Nucleus accumbens (tissue), 56 donors: ENCODE data around the gene TSPY1.
"Not testable (repeated sequence)": the region's sequence is repeated elsewhere in the genome, so short reads cannot be mapped to it uniquely, and the experiment has no call there.

Experiments used
- DNase-seq, 56 donors: peaks; one replicate each; lab custom pipeline; 2025; lab: John Stamatoyannopoulos, UW

The TSPY1 gene, protein sequence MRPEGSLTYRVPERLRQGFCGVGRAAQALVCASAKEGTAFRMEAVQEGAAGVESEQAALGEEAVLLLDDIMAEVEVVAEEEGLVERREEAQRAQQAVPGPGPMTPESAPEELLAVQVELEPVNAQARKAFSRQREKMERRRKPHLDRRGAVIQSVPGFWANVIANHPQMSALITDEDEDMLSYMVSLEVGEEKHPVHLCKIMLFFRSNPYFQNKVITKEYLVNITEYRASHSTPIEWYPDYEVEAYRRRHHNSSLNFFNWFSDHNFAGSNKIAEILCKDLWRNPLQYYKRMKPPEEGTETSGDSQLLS

DNA sequence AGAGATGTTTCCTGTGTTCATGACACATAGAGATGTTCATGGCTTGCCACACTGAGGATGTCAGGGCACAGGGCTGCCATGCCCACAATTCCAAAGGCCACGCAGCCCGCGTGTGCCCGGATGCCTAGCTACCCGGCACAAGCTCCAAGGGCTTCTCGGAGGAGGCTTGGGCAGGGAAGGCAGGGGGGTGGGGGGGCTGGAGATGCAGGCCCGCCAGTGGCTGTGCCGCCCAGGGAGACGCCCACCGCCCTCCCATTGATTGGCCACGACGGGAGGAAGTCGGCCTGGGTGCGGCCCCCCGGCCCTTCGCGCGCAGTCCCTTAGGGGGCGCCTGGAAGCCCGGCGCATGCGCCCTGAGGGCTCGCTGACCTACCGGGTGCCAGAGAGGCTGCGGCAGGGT, at the start of gene TSPY1:
TSS of gene TSPY1 (plus strand) at position 301 of the 400 bp plus-strand sequence. CDS start at position 347, 46 bp downstream.
- DNase-seq = not testable (repeated sequence)

DNA sequence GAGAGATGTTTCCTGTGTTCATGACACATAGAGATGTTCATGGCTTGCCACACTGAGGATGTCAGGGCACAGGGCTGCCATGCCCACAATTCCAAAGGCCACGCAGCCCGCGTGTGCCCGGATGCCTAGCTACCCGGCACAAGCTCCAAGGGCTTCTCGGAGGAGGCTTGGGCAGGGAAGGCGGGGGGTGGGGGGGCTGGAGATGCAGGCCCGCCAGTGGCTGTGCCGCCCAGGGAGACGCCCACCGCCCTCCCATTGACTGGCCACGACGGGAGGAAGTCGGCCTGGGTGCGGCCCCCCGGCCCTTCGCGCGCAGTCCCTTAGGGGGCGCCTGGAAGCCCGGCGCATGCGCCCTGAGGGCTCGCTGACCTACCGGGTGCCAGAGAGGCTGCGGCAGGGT, 20.2 kb downstream of the TSPY1 start, which contains the start of gene TSPY9:
TSS of gene TSPY9 (plus strand) at position 301 of the 400 bp plus-strand sequence. CDS start at position 347, 46 bp downstream.
- not testable (repeated sequence) for DNase-seq

DNA sequence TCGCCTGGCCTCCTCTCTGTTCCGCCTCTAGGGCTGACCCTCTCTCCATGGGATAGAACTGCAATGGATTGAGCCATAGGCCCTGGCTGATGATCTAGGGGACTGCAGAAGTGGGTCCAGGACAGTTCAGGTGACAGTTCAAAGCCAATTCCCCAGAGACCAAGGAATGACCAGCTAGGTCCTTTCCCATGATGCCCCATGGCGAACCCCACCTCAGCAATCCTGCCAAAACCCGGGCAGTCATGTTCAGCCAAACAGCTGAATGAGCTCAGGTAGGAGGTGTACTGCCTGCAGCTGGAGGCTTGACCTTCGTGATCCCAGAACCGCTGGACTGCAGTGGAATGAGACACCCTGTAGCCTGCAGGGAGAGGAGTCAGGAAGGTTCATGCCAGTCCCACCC, 37.6 kb downstream of the TSPY1 start:
- DNase-seq = not testable (repeated sequence)

DNA sequence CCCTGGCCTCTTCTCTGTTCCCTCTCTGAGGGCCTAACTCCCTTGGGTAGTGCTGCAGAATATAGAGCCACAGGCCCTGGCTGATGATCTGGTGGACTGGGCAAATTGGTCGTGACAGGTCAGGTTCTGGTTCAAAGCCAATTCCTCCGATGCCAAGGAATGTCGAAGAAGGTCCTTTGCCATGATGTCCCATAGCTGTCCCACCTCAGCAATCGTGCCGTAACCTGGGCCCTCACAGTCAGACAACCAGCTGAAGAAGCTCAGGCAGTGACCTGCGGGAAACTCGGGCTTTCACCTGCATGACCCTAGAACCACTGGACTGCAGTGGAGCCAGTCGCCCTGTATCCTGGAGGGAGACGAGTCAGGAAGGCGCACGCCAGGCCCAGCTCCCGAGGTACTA, 49.5 kb downstream of the TSPY1 start:
- peak in 4 of 56 donors; percentile 0 for DNase-seq
